GM23338 (cell line): ENCODE data around the gene PLCH2. TPM values are rescaled to one million over a fixed set of nuclear protein-coding genes. Genes with fewer than 3 reads are reported as not detected.

Source experiments
- ATAC-seq: fragments of 200-7000 bp; cut with Tn5 transposase; 3 replicates; pipeline ENCODE4 v1.9.1; 2020
- DNase-seq: peaks from one replicate; pipeline ENCODE4 v3.0.0-alpha.2; 2015; ENCODE audit warnings: low spot score
- H2AFZ ChIP-seq: fragments of 200-600 bp; sonication (generic); 2 replicates; pipeline ENCODE4 v1.8.0; 2016; ENCODE audit warnings: antibody characterized with exemption, mild to moderate bottlenecking, moderate library complexity
- H3F3A ChIP-seq: fragments of 200-600 bp; sonication (generic); replicated peaks from 2 replicates; pipeline ENCODE4 v1.8.0; 2017; ENCODE audit warnings: antibody characterized with exemption, mixed run types, low read depth
- H3K27ac ChIP-seq: fragments of 200-600 bp; sonication (generic); 2 replicates; pipeline ENCODE4 v1.6.1; 2016; ENCODE audit warnings: low read depth
- H3K27me3 ChIP-seq: fragments of 200-600 bp; sonication (generic); 2 replicates; pipeline ENCODE4 v1.8.0; 2016; ENCODE audit warnings: mild to moderate bottlenecking, mixed run types, moderate library complexity; ENCODE audit not compliant: insufficient read depth
- H3K36me3 ChIP-seq: fragments of 200-600 bp; sonication (generic); 2 replicates; pipeline ENCODE4 v1.8.0; 2016; ENCODE audit warnings: mild to moderate bottlenecking; ENCODE audit not compliant: insufficient read depth
- H3K4me1 ChIP-seq: fragments of 200-600 bp; sonication (generic); 2 replicates; pipeline ENCODE4 v1.8.0; 2016; ENCODE audit warnings: mild to moderate bottlenecking, moderate library complexity; ENCODE audit not compliant: insufficient read depth
- H3K4me2 ChIP-seq: fragments of 200-600 bp; sonication (generic); 2 replicates; pipeline ENCODE4 v1.7.1; 2017; ENCODE audit warnings: mixed run types
- H3K4me3 ChIP-seq: fragments of 200-600 bp; sonication (generic); 2 replicates; pipeline ENCODE4 v1.6.1; 2016; ENCODE audit warnings: mixed run types
- H3K79me2 ChIP-seq: fragments of 200-600 bp; sonication (generic); replicated peaks from 2 replicates; pipeline ENCODE4 v1.8.0; 2017; ENCODE audit warnings: mild to moderate bottlenecking; ENCODE audit not compliant: insufficient read depth
- H3K9me2 ChIP-seq: fragments of 200-600 bp; sonication (generic); 2 replicates; pipeline ENCODE4 v1.8.0; 2017; ENCODE audit not compliant: insufficient read depth
- H4K20me1 ChIP-seq: fragments of 200-600 bp; sonication (generic); replicated peaks from 2 replicates; pipeline ENCODE4 v1.8.0; 2017; ENCODE audit warnings: mild to moderate bottlenecking; ENCODE audit not compliant: insufficient read depth
- H3K27ac Mint-ChIP-seq: 2 replicates; pipeline ENCODE4 v1.8.0; 2020; ENCODE audit warnings: inconsistent platforms, mild to moderate bottlenecking, moderate library complexity, mixed read lengths
- H3K27me3 Mint-ChIP-seq: 3 replicates; pipeline ENCODE4 v1.8.0; 2022; ENCODE audit warnings: low read depth, mild to moderate bottlenecking, moderate library complexity, mixed read lengths, inconsistent platforms; ENCODE audit not compliant: insufficient read depth, poor library complexity
- H3K36me3 Mint-ChIP-seq: 3 replicates; pipeline ENCODE4 v1.8.0; 2021; ENCODE audit warnings: low read depth, mild to moderate bottlenecking, inconsistent platforms, moderate library complexity, mixed read lengths
- H3K4me1 Mint-ChIP-seq: 3 replicates; pipeline ENCODE4 v1.8.0; 2020; ENCODE audit warnings: mild to moderate bottlenecking, inconsistent platforms, mixed read lengths
- H3K4me3 Mint-ChIP-seq: 3 replicates; pipeline ENCODE4 v1.8.0; 2021; ENCODE audit warnings: moderate library complexity, mild to moderate bottlenecking, inconsistent platforms, mixed read lengths
- H3K9me3 Mint-ChIP-seq: 3 replicates; pipeline ENCODE4 v1.8.0; 2020; ENCODE audit warnings: moderate library complexity, mild to moderate bottlenecking, inconsistent platforms, mixed read lengths
- CREB1 ChIP-seq: fragments of 250-450 bp; sonication (Bioruptor Pico); IDR thresholded peaks from 2 replicates; pipeline ENCODE4 v1.5.0; 2020; ENCODE audit warnings: low read depth, mild to moderate bottlenecking, moderate library complexity
- EZH2 ChIP-seq: fragments of 200-600 bp; sonication (generic); IDR thresholded peaks from one replicate; pipeline ENCODE4 v1.8.0; 2017; ENCODE audit warnings: antibody characterized with exemption, mild to moderate bottlenecking, low read depth; ENCODE audit not compliant: unreplicated experiment
- EZH2phosphoT487 ChIP-seq: fragments of 200-600 bp; sonication (generic); IDR thresholded peaks from one replicate; pipeline ENCODE4 v1.8.1; 2018; ENCODE audit warnings: antibody characterized with exemption; ENCODE audit not compliant: unreplicated experiment
- JUNB ChIP-seq: IDR thresholded peaks from one replicate; pipeline ENCODE4 v1.6.1; 2016; ENCODE audit warnings: antibody characterized with exemption; ENCODE audit not compliant: unreplicated experiment
- NANOG ChIP-seq: IDR thresholded peaks from 2 replicates; pipeline ENCODE4 v1.6.1; 2016; ENCODE audit warnings: antibody characterized with exemption, borderline replicate concordance
- POLR2AphosphoS5 ChIP-seq: IDR thresholded peaks from 2 replicates; pipeline ENCODE4 v1.6.1; 2016; ENCODE audit warnings: antibody characterized with exemption, low read depth
- STAT1 ChIP-seq: IDR thresholded peaks from one replicate; pipeline ENCODE4 v1.6.1; 2016; ENCODE audit warnings: antibody characterized with exemption; ENCODE audit not compliant: unreplicated experiment
- ZNF331 ChIP-seq: fragments of 250-450 bp; sonication (Bioruptor Pico); IDR thresholded peaks from 2 replicates; pipeline ENCODE4 v1.5.0; 2020; ENCODE audit warnings: low read depth, mild to moderate bottlenecking, moderate library complexity
- polyA plus RNA-seq: library from polyadenylated mRNA; unstranded; fragments of >200 nt; fragmentation: Nextera tagmentation; extraction: Ambion mirVana; gene quantifications from 2 replicates; pipeline ENCODE4 v1.2.1, GENCODE V29; 2016
- total RNA-seq: library from RNA; depleted of rRNA; stranded (reverse); fragments of >200 nt; shearing (Covaris generic); gene quantifications from 2 replicates; pipeline ENCODE4 v1.2.3, GENCODE V29; 2014
- TF ChIP-seq, protein P1 (sequence below): IDR thresholded peaks from 2 replicates; pipeline ENCODE4 v1.6.1; 2016; ENCODE audit warnings: antibody characterized with exemption
- TF ChIP-seq, protein P2 (sequence below): IDR thresholded peaks from one replicate; pipeline ENCODE4 v1.6.1; 2018; ENCODE audit warnings: antibody characterized with exemption; ENCODE audit not compliant: unreplicated experiment

The PLCH2 gene
- total and polyA plus RNA-seq, 2 experiments from 2014 or later = 0.31 TPM; not detected in 1

DNA sequence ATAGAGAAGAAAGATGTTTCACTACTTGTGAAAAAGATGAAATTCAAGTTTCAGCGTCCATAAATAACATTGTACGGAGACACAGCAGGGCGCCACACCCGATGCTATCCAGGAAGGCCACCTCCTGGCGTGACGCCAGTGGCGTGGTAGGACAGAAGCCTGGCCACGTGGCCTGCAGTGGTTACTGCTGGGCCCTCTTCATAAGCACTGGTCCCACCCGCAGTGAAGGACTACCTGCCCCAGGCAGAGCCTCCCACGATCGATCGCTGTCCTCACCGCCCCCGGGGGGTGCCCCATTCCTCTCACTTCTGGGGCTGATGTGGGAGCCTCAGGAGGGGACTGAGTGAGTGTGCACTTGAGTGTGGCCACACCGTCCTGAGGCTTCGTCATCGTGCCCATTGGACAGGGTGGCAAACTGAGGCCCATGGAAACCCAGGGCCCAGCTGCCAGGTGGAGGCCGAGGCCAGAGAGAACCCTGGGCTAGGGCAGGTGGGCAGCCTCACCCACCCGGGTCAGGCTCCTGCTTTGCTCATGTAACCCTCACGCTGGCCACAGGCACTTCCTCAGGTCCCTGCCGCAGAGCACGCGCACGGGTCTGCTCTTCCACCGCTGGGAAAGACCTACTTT is 65.6 kb downstream of the PLCH2 start:
- Mint-ChIP-seq H3K4me3 (0 out of 3 replicates have a peak overlapping the region, but pooled peaks have one; percentile 17), H3K9me3 (no peaks in the 10 kb centered on the region), H3K27ac (no peak overlapping the region), H3K36me3 (no peaks in the 10 kb centered on the region), H3K4me1 (peaks cover 4% of the 10 kb centered on the region; the same call in 1 of the 3 replicates), H3K27me3 (peaks cover 26% of the 10 kb centered on the region)
- no peaks in the 10 kb centered on the region for H3K9me2 ChIP-seq
- H3K4me2 ChIP-seq = no peak overlapping the region
- TF ChIP-seq EZH2 (no peak), NANOG (no peak), STAT1 (no peak), EZH2phosphoT487 (no peak)
- H3K4me1 ChIP-seq = peaks cover 9% of the 10 kb centered on the region; the same call in 1 of the 2 replicates
- DNase-seq (no peak), ATAC-seq (no peak)
- H3K27me3 ChIP-seq = peaks cover 12% of the 10 kb centered on the region; the same call in 1 of the 2 replicates
- no peak overlapping the region for H3K4me3 ChIP-seq
- no peaks in the 10 kb centered on the region for H3K36me3 ChIP-seq
- 0 out of 2 replicates have a peak, but pooled peaks cover 3% of the 10 kb centered on the region for H3F3A ChIP-seq
- H4K20me1 ChIP-seq = no peaks in the 10 kb centered on the region
- H2AFZ ChIP-seq = no peak overlapping the region
- no peaks in the 10 kb centered on the region for H3K79me2 ChIP-seq
- H3K27ac ChIP-seq = no peak overlapping the region

DNA sequence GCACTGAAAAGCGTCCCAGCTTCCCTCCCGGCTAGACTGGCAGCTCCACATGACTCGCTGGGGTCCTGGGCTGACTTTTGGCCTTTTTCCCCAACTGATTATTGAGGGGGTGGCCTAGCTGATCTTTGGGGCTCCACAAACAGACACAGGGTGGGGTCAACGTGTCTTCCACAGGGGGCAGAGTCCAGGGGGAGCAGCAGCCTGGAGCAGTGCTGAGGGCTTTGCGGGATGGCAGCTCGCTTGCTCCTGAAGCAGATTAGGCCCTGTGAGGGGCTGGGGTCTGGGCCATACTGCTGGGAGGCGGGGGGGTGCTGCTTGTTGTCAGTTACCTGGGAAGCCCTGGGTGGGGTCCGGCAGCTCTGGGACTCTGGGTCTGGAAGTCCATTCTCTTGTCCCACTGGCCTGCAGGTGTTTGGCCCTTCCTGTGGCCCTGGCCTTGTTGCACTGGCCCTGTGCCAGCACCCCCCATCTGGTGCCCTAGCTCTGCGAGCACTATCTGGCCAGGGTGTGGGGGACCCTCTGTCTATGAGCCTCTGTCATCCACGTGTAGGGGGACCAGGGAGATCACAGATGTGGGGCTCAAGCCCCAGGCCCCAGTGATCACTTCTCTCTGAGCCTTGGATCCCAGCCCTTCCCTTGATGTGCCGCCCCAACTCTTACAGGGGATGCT is 66.3 kb downstream of the PLCH2 start:
- Mint-ChIP-seq H3K4me1 (peaks cover 4% of the 10 kb centered on the region; the same call in 1 of the 3 replicates), H3K27ac (no peak overlapping the region), H3K36me3 (no peaks in the 10 kb centered on the region), H3K4me3 (no peak overlapping the region), H3K9me3 (no peaks in the 10 kb centered on the region), H3K27me3 (peaks cover 26% of the 10 kb centered on the region)
- no peak for ATAC-seq
- no peaks in the 10 kb centered on the region for H3K79me2 ChIP-seq
- no peaks in the 10 kb centered on the region for H3K36me3 ChIP-seq
- DNase-seq = no peak
- H3K27me3 ChIP-seq = peaks cover 12% of the 10 kb centered on the region; the same call in 1 of the 2 replicates
- no peak overlapping the region for H2AFZ ChIP-seq
- H3K27ac ChIP-seq = no peak overlapping the region
- no peaks in the 10 kb centered on the region for H4K20me1 ChIP-seq
- H3K4me3 ChIP-seq = no peak overlapping the region
- no peaks in the 10 kb centered on the region for H3K9me2 ChIP-seq
- H3K4me1 ChIP-seq = peaks cover 10% of the 10 kb centered on the region; the same call in 1 of the 2 replicates
- H3F3A ChIP-seq = 0 out of 2 replicates have a peak, but pooled peaks cover 3% of the 10 kb centered on the region
- H3K4me2 ChIP-seq = no peak overlapping the region
- TF ChIP-seq JUNB (no peak), EZH2phosphoT487 (no peak), CREB1 (CRISPR knock-in tag) (no peak), POLR2AphosphoS5 (no peak), ZNF331 (CRISPR knock-in tag) (no peak), EZH2 (no peak)
- TF ChIP-seq, protein P1, sequence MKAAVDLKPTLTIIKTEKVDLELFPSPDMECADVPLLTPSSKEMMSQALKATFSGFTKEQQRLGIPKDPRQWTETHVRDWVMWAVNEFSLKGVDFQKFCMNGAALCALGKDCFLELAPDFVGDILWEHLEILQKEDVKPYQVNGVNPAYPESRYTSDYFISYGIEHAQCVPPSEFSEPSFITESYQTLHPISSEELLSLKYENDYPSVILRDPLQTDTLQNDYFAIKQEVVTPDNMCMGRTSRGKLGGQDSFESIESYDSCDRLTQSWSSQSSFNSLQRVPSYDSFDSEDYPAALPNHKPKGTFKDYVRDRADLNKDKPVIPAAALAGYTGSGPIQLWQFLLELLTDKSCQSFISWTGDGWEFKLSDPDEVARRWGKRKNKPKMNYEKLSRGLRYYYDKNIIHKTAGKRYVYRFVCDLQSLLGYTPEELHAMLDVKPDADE = no peak
- TF ChIP-seq, protein P2, sequence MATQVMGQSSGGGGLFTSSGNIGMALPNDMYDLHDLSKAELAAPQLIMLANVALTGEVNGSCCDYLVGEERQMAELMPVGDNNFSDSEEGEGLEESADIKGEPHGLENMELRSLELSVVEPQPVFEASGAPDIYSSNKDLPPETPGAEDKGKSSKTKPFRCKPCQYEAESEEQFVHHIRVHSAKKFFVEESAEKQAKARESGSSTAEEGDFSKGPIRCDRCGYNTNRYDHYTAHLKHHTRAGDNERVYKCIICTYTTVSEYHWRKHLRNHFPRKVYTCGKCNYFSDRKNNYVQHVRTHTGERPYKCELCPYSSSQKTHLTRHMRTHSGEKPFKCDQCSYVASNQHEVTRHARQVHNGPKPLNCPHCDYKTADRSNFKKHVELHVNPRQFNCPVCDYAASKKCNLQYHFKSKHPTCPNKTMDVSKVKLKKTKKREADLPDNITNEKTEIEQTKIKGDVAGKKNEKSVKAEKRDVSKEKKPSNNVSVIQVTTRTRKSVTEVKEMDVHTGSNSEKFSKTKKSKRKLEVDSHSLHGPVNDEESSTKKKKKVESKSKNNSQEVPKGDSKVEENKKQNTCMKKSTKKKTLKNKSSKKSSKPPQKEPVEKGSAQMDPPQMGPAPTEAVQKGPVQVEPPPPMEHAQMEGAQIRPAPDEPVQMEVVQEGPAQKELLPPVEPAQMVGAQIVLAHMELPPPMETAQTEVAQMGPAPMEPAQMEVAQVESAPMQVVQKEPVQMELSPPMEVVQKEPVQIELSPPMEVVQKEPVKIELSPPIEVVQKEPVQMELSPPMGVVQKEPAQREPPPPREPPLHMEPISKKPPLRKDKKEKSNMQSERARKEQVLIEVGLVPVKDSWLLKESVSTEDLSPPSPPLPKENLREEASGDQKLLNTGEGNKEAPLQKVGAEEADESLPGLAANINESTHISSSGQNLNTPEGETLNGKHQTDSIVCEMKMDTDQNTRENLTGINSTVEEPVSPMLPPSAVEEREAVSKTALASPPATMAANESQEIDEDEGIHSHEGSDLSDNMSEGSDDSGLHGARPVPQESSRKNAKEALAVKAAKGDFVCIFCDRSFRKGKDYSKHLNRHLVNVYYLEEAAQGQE = no peak
